Mesodermal cell (in vitro differentiated cells): ENCODE data around the gene ABCC9.
"Not testable (repeated sequence)": the region's sequence is repeated elsewhere in the genome, so short reads cannot be mapped to it uniquely, and the experiment has no call there.

ENCODE experiments used
- H3K27ac ChIP-seq: 2 replicates; pipeline ENCODE4 v1.7.0; 2013; ENCODE audit warnings: mild to moderate bottlenecking, low read depth, low read length, moderate library complexity; ENCODE audit not compliant: severe bottlenecking
- H3K36me3 ChIP-seq: 2 replicates; pipeline ENCODE4 v1.7.1; 2013; ENCODE audit warnings: mild to moderate bottlenecking, low read length, moderate library complexity; ENCODE audit not compliant: control insufficient read depth, insufficient read depth
- H3K4me1 ChIP-seq: one replicate; pipeline ENCODE4 v1.7.1; 2013; ENCODE audit warnings: mild to moderate bottlenecking, low read length; ENCODE audit not compliant: insufficient read depth, control insufficient read depth, poor library complexity, severe bottlenecking
- H3K4me3 ChIP-seq: 2 replicates; pipeline ENCODE4 v1.7.0; 2013; ENCODE audit warnings: low read length, control low read depth, mild to moderate bottlenecking; ENCODE audit not compliant: insufficient read depth, poor library complexity, severe bottlenecking; ENCODE audit errors: extremely low read depth
- H3K9me3 ChIP-seq: 2 replicates; pipeline ENCODE4 v1.7.1; 2013; ENCODE audit warnings: mild to moderate bottlenecking, low read length, moderate library complexity; ENCODE audit not compliant: control insufficient read depth
- WGBS, 2 experiments: methylation state at CpG; one replicate each; pipeline ENCODE4 v1.1.5; 2013; ENCODE audit warnings: missing lambda C conversion rate in 2 of 2; ENCODE audit not compliant: insufficient coverage in 2 of 2; 5-methylcytosine and 5-hydroxymethylcytosine counted together

The ABCC9 gene

DNA sequence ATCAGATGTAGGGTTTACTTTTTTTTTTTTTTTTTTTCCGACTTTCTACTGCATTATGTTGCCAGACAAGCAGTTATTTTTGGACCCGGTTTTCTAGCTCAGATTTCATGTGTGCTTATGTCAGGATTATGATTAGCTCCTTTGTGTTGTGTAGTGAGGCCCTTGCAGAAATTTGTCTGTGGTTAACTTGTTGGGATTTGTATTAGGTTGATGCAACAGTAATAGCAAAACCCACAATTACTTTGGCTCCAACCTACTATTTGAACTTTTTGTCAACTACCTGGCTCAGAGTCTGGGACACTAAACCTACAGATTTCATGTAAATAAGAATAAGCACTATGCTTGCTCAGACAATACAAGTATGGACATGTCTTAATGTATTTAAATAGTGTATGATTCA lies 122.6 kb downstream of the ABCC9 start:
- H3K4me1 ChIP-seq: peaks cover 11% of the 10 kb centered on the region

DNA sequence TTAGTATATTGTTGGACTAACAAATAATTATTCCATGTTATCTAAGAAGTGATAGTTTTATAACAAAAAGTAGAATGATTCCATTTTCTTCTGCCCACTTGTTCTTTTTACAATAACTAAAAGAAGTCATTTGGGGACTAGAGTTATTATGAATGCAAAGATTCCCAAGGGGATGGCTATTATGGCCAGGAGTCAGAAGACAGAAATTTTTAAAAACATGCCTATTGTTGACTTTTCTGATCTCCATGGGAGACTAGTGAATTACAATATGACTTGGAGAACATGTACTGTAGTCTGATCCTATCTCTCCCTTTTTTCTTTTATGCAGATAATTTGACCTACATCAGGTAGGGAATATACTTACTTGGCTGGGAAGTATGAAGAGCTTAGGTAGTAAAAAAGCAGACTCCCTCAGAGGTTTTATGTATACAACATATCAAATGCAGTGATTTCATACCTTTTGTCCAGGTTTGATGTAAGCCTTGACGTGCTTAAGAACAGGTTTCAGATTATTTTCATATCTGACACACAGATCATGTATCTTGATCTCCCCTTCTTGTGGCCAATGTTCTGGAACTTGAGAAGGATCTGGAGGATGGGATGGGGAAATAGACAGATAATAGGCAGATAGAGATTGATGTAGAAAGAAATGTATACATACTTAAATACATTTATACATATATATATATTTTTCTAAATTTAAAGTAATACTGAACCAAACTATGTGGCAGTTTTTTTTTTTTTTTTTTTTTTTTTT lies 125.7 kb downstream of the ABCC9 start:
- Histone ChIP-seq H3K9me3 (no peaks in the 10 kb centered on the region), H3K4me1 (peaks cover 11% of the 10 kb centered on the region), H3K4me3 (no peak overlapping the region), H3K27ac (no peak overlapping the region), H3K36me3 (no peaks in the 10 kb centered on the region)
- WGBS, 2 experiments: 60% methylated on average over 1 of the region's 1 CpG; no CpG with 5 or more reads in 1 of the 2 experiments

More for the DNA sequence above, 122.6 kb downstream of the ABCC9 start:
- no peaks in the 10 kb centered on the region for H3K36me3 ChIP-seq
- H3K9me3 ChIP-seq: no peaks in the 10 kb centered on the region
- no peak overlapping the region for H3K4me3 ChIP-seq
- WGBS, 2 experiments: no CpG with 5 or more reads among the region's 2 CpGs
- no peak overlapping the region for H3K27ac ChIP-seq

DNA sequence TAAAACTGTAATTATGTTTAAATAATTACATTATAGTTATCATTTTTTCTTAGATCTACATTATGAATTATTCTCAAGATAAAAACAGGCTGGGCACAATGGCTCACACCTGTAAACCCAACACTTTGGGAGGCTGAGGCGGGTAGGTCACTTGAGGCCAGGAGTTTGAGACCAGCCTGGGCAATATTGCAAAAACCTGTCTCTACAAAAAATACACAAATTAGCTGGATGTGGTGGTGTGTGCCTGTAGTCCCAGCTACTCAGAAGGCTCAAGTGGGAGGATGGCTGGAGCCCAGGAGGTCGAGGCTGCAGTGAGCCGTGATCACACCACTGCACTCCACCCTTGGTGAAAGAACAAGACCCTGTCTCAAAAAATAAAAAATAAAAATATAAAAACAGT lies 126.4 kb downstream of the ABCC9 start:
- Histone ChIP-seq H3K27ac (no peak overlapping the region), H3K4me1 (peaks cover 9% of the 10 kb centered on the region), H3K36me3 (no peaks in the 10 kb centered on the region), H3K9me3 (no peaks in the 10 kb centered on the region), H3K4me3 (no peak overlapping the region)
- WGBS, 2 experiments: 80% methylated on average over 1 of the region's 3 CpGs; no CpG with 5 or more reads in 1 of the 2 experiments

DNA sequence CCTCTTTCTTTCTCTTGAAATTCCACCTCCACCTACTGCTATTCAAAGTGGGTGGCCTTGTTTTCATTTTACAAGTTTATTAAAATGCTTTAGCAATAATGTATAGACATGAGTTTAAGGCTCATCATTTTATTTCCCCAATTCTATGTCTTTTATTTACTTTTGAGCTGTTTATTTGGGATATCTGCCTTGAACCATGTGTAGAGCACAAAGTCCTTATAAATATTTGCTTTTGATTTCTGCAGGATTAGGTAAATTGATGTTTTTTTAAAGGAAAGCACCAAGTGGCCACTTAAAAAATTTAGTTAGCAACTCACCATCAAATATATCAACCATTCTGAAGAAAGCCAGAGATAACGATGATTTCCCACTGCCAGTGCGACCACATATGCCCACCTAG lies 126.9 kb downstream of the ABCC9 start:
- WGBS, 2 experiments: no CpG with 5 or more reads among the region's 2 CpGs
- no peaks in the 10 kb centered on the region for H3K9me3 ChIP-seq
- no peaks in the 10 kb centered on the region for H3K36me3 ChIP-seq
- no peak overlapping the region for H3K27ac ChIP-seq
- peaks cover 4% of the 10 kb centered on the region for H3K4me1 ChIP-seq
- H3K4me3 ChIP-seq: no peak overlapping the region

DNA sequence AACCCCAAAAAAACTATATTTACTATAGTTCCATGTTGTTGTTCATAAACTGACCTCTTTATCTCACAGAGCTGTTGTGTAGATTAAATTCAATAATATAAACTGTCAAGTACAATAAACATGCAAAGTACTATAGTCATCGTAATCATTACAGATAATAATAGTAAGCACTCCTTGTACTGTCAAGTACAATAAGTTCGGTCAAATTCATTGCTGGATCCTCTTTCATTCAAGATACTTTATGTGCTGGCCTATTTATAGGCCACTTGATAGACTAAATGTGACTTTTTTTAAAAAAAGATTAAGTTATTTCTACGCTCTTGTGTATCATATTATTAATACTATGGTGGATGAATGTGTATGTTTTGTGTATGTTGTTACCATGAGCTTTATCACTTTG lies 127.5 kb downstream of the ABCC9 start:
- H3K4me3 ChIP-seq: no peak overlapping the region
- H3K4me1 ChIP-seq: peaks cover 3% of the 10 kb centered on the region
- no peaks in the 10 kb centered on the region for H3K36me3 ChIP-seq
- 100% methylated on average over 2 of the region's 3 CpGs; no CpG with 5 or more reads in 1 of the 2 experiments for WGBS, 2 experiments
- no peak overlapping the region for H3K27ac ChIP-seq
- no peaks in the 10 kb centered on the region for H3K9me3 ChIP-seq

DNA sequence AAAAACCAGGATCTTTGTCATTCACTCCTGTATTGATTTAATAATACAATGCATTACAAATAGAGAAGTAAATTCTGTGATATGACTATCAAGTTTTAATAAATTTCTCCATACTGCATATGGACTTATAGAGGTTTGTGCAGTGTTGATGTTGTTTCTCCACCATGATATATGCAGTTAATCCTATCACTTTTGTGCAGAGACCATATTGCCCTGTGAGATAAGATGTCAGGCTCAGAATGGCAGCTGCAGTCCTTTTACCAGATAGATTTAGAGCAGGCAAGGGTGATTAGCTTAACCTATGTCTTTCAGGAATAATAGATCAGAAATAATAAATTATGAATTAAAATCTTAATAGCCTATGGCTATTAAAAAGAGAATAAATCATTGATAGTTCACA lies 128.1 kb downstream of the ABCC9 start:
- Histone ChIP-seq H3K36me3 (no peaks in the 10 kb centered on the region), H3K4me3 (no peak overlapping the region), H3K4me1 (no peaks in the 10 kb centered on the region), H3K9me3 (no peaks in the 10 kb centered on the region), H3K27ac (no peak overlapping the region)

DNA sequence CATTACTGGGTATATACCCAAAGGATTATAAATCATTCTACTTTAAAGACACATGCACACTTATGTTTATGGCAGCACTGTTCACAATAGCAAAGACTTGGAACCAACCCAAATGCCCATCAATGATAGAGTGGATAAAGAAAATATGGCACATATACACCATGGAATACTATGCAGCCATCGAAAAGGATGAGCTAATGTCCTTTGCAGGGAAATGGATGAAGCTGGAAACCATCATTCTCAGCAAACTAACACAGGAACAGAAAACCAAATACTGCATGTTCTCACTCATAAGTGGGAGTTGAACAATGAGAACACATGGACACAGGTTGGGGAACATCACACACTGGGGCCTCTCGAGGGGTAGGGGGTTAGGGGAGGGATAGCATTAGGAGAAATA lies 128.9 kb downstream of the ABCC9 start:
- not testable (repeated sequence) for H3K4me3 ChIP-seq, H3K4me1 ChIP-seq, H3K36me3 ChIP-seq, H3K27ac ChIP-seq, H3K9me3 ChIP-seq
- WGBS, 2 experiments: 80% methylated on average over 2 of the region's 2 CpGs; no CpG with 5 or more reads in 1 of the 2 experiments

DNA sequence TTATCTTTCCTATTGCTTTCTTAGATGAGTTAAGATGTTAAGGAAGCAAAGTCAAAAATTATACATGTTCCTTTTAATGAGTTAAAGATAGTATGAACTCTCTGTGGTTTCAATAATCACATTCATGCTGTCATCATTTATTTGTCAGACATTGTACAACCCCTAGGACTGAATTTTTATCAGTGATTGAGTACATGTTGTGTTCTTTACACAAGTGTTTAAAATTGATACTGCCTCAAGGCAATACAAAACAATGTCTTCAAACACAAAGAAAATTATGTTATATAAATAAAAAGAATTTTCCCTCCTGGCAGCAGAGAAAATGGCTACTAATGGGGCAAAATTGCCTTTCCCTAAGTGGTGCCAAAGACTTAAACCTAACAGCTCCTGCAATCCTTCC lies 132.1 kb downstream of the ABCC9 start:
- H3K36me3 ChIP-seq: no peaks in the 10 kb centered on the region
- no peaks in the 10 kb centered on the region for H3K9me3 ChIP-seq
- H3K27ac ChIP-seq: no peak overlapping the region
- H3K4me1 ChIP-seq: no peaks in the 10 kb centered on the region
- no peak overlapping the region for H3K4me3 ChIP-seq

DNA sequence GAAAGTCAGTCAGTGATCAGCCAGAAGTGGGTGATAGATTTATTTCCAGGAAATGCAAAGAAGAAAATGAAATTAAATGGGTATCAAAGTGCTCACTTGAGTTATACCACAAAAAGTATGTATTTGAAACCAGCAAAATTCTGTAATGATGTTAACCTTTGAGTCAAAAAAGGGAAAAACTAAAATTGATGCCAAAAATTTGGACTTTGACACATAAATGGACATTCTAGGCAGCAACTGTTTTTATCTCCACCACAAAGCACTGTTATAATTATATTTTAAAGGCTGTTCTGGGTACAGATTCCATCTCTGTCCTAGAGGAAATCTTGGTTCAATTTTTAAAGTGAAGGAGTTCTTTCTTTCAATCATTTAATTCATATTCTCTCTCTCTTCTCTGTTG lies 135.0 kb downstream of the ABCC9 start:
- no peak overlapping the region for H3K27ac ChIP-seq
- no peaks in the 10 kb centered on the region for H3K4me1 ChIP-seq
- no peaks in the 10 kb centered on the region for H3K36me3 ChIP-seq
- H3K4me3 ChIP-seq: no peak overlapping the region
- H3K9me3 ChIP-seq: no peaks in the 10 kb centered on the region

DNA sequence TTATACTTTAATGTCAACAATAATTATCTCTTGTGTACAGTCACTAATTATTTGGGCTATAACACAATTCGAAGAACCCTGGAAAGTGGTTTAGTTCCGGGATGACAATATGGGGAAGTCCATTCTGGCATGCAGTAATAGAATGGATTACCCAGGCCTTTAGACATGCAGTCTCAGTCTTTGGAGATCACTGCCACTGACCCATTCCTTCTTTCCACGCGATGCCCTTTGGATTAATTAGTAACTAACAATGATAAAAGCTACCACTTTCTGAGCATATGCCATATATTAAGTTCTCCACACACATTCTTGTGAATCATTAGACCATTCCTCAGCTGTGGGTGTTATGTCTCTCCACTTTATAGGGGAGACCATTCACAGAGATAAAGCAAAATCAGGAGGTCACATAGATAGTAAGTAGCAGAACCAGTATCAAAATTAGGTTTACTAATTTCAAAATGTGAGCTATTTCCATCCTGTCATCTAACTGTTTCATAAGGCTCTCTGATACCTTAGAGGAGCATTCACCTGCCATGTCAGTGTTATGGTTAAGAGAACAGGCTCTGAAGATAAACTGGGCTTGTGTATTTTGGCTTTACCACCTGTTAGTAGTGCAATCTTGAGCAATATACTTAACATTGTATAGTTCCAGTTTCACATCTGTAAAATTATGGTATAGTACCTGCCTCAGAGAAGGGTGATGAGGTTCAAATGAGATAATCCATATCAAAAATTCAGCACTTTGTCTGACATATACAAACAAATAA lies 139.5 kb downstream of the ABCC9 start:
- H3K36me3 ChIP-seq: no peaks in the 10 kb centered on the region
- H3K9me3 ChIP-seq: no peaks in the 10 kb centered on the region
- no peak overlapping the region for H3K27ac ChIP-seq
- WGBS, 2 experiments: 100% methylated on average over 1 to 4 of the region's 4 CpGs
- H3K4me3 ChIP-seq: no peak overlapping the region
- no peaks in the 10 kb centered on the region for H3K4me1 ChIP-seq

DNA sequence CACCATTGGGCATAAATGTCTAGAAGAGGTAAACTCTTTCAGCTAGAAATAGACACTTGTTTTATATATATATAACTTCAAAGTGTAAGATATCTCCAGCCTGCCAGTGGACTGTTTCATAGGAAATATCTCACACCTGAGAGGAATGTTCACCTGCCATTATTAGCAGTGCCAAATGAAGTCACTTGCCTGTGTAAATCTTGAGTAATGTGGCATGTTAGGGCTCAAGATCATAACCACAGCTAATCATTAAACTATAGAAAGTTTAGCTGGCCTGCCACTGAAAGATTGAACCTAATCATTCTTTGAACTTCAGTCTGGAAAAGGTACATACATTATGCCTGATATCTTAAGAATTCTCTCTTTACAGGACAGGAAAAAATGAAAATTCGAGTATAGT lies 141.2 kb downstream of the ABCC9 start:
- H3K36me3 ChIP-seq: no peaks in the 10 kb centered on the region
- no peak overlapping the region for H3K4me3 ChIP-seq
- no peaks in the 10 kb centered on the region for H3K4me1 ChIP-seq
- no peak overlapping the region for H3K27ac ChIP-seq
- no CpG with 5 or more reads among the region's 1 CpG for WGBS, 2 experiments
- no peaks in the 10 kb centered on the region for H3K9me3 ChIP-seq
